ENCODE results near the gene CHST11. TPM values are rescaled to one million over a fixed set of nuclear protein-coding genes. Genes with fewer than 3 reads are reported as not detected.

CHST11 gene
- total and polyA plus RNA-seq, 10 of the 15 experiments (the other 5 are each of a cell fraction or from before 2014, with no cell fraction given): 1.9 to 38.1 (median 17.2) TPM

DNA sequence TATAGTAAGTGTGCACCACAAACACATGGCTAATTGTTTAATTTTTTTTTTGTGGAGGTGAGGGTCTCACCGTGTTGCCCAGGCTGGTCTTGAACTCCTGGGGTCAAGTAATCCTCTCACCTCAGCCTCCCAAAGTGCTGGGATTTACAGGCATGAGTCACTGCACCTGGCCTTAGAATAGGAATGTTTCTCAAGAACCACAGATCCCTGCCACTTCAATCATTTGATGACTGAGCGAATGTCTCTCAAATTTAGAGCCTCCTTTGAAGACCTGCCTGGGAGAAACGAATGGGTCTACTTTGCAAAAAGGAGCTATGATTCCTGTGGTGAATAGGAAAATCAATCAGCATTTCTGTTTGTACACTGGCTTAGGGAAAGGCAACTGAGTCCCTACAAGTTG, 33.5 kb upstream of the CHST11 start:
- TF ChIP-seq CHD1 (IDR thresholded peaks at IDR 0.05; ENCODE audit: low read depth, low read length) (no peak), PAX8 (IDR thresholded peaks at IDR 0.05) (no peak), MTA2 (IDR thresholded peaks at IDR 0.05; ENCODE audit: low read depth) (no peak), SMAD5 (IDR thresholded peaks at IDR 0.05; ENCODE audit: low read depth) (no peak)
- H3K4me2 ChIP-seq (ENCODE audit: control insufficient read depth, insufficient read depth): no peak overlapping the region
- no peaks in the 10 kb centered on the region for H3K27me3 ChIP-seq (replicated peaks in 1 of 2; ENCODE audit: control insufficient read depth in 2 of 2, insufficient read depth in 2 of 2, low read length in 1 of 2)
- H3K79me2 ChIP-seq (ENCODE audit: control insufficient read depth, insufficient read depth, low read length): no peaks in the 10 kb centered on the region
- no peaks in the 10 kb centered on the region for H3K36me3 ChIP-seq (ENCODE audit: control insufficient read depth in 2 of 2, insufficient read depth in 2 of 2, low read length in 1 of 2)
- no peak overlapping the region for H2AFZ ChIP-seq (ENCODE audit: control insufficient read depth, low read depth, low read length)
- no peaks in the 10 kb centered on the region for H4K20me1 ChIP-seq (ENCODE audit: control insufficient read depth, insufficient read depth)
- WGBS (ENCODE audit: insufficient coverage, insufficient replicate concordance, low lambda C conversion rate, missing lambda C conversion rate): 32% methylated on average over 3 of the region's 3 CpGs
- ATAC-seq: no peak
- POLR2A ChIA-PET: interaction anchor here (0.7 kb wide), 1 partner anchor 461 kb away, joined by 3 read pairs; no protein-coding TSS in a partner anchor
- BruUV-seq (replicated peaks): no TSS peak
- H3K9ac ChIP-seq (ENCODE audit: control insufficient read depth, insufficient read depth, low read length): no peak overlapping the region
- no peak overlapping the region for H3K4me3 ChIP-seq
- RAD21 ChIA-PET (ENCODE audit: unreplicated experiment): no interaction called here
- SMC1A ChIA-PET (ENCODE audit: uncharacterized antibody, unreplicated experiment): interaction anchor here (1.1 to 1.3 kb wide), 2 partner anchors 9 to 12 kb away, joined by 3 read pairs; no protein-coding TSS in a partner anchor
- intact Hi-C loops (cut with micrococcal nuclease; ENCODE audit: unreplicated experiment): no loop called here
- CTCF ChIA-PET: interaction anchor here (1.2 to 2.0 kb wide), 2 partner anchors 13 to 42 kb away, joined by 3 to 6 read pairs; no protein-coding TSS in a partner anchor
- in situ Hi-C loops (cut with MboI): no loop called here
- H3K9me3 ChIP-seq (replicated peaks; ENCODE audit: control insufficient read depth, insufficient read depth, low read length): peaks cover 4% of the 10 kb centered on the region; the same call in 2 of the 3 replicates
- no peak for DNase-seq (ENCODE audit: low read depth, low spot score)
- H3K4me1 ChIP-seq (ENCODE audit: control insufficient read depth, insufficient read depth, low read length): no peaks in the 10 kb centered on the region; the same call in 1 of the 2 replicates
- H3K27ac ChIP-seq (ENCODE audit: control insufficient read depth, insufficient read depth): no peak overlapping the region
- FAIRE-seq: no peak

- FAIRE-seq (no peak), ATAC-seq (no peak), DNase-seq (ENCODE audit: low read depth, low spot score) (no peak)
- no TSS peak for BruUV-seq (replicated peaks)
- ChIA-PET CTCF (interaction anchor here (1.2 to 2.0 kb wide), 2 partner anchors 12 to 42 kb away, joined by 3 to 6 read pairs; no protein-coding TSS in a partner anchor), RAD21 (ENCODE audit: unreplicated experiment) (no interaction called here), POLR2A (interaction anchor here (0.7 kb wide), 1 partner anchor 460 kb away, joined by 3 read pairs; no protein-coding TSS in a partner anchor), SMC1A (ENCODE audit: uncharacterized antibody, unreplicated experiment) (interaction anchor here (1.3 kb wide), 1 partner anchor 9 kb away, joined by 3 read pairs; no protein-coding TSS in a partner anchor)
- in situ Hi-C loops (cut with MboI): no loop called here
- Histone ChIP-seq H2AFZ (ENCODE audit: control insufficient read depth, low read depth, low read length) (no peak overlapping the region), H3K27me3 (replicated peaks in 1 of 2; ENCODE audit: control insufficient read depth in 2 of 2, insufficient read depth in 2 of 2, low read length in 1 of 2) (no peaks in the 10 kb centered on the region), H3K79me2 (ENCODE audit: control insufficient read depth, insufficient read depth, low read length) (no peaks in the 10 kb centered on the region), H4K20me1 (ENCODE audit: control insufficient read depth, insufficient read depth) (no peaks in the 10 kb centered on the region), H3K9ac (ENCODE audit: control insufficient read depth, insufficient read depth, low read length) (no peak overlapping the region), H3K4me2 (ENCODE audit: control insufficient read depth, insufficient read depth) (no peak overlapping the region), H3K4me1 (ENCODE audit: control insufficient read depth, insufficient read depth, low read length) (no peaks in the 10 kb centered on the region; the same call in 1 of the 2 replicates), H3K27ac (ENCODE audit: control insufficient read depth, insufficient read depth) (no peak overlapping the region), H3K4me3 (no peak overlapping the region), H3K9me3 (replicated peaks; ENCODE audit: control insufficient read depth, insufficient read depth, low read length) (peaks cover 4% of the 10 kb centered on the region; the same call in 2 of the 3 replicates), H3K36me3 (ENCODE audit: control insufficient read depth in 2 of 2, insufficient read depth in 2 of 2, low read length in 1 of 2) (no peaks in the 10 kb centered on the region)
- intact Hi-C loops (cut with micrococcal nuclease; ENCODE audit: unreplicated experiment): no loop called here
- 81% methylated on average over 5 of the region's 5 CpGs for WGBS (ENCODE audit: insufficient coverage, insufficient replicate concordance, low lambda C conversion rate, missing lambda C conversion rate)
- TF ChIP-seq YBX1 (IDR thresholded peaks at IDR 0.05) (no peak), GABPA (IDR thresholded peaks at IDR 0.05; ENCODE audit: low read depth) (no peak)
Measured at GRCh38 chr12:104423809-104424208, 32.9 kb upstream of the CHST11 start.
